IPS DF 19.7 (cell line): Measurements from ENCODE around the gene SH3BP2.
A peak's percentile ranks its signal among the peaks of the same experiment; 100 is the strongest.

Experiments
- DNase-seq: peaks from one replicate; pipeline ENCODE4 v3.0.0-alpha.2; 2013; ENCODE audit warnings: low read depth, low spot score

Gene SH3BP2

GRCh38 chr4:2856266-2856665 lies 63.4 kb downstream of the SH3BP2 start:
- DNase-seq, result no peak

GRCh38 chr4:2857349-2857927 lies 64.6 kb downstream of the SH3BP2 start:
- no peak for DNase-seq

- DNase-seq, result no peak
Observed at GRCh38 chr4:2858451-2859217, 65.7 kb downstream of the SH3BP2 start.

- DNase-seq, result no peak
Observed at GRCh38 chr4:2859514-2859913, 66.6 kb downstream of the SH3BP2 start.

DNA sequence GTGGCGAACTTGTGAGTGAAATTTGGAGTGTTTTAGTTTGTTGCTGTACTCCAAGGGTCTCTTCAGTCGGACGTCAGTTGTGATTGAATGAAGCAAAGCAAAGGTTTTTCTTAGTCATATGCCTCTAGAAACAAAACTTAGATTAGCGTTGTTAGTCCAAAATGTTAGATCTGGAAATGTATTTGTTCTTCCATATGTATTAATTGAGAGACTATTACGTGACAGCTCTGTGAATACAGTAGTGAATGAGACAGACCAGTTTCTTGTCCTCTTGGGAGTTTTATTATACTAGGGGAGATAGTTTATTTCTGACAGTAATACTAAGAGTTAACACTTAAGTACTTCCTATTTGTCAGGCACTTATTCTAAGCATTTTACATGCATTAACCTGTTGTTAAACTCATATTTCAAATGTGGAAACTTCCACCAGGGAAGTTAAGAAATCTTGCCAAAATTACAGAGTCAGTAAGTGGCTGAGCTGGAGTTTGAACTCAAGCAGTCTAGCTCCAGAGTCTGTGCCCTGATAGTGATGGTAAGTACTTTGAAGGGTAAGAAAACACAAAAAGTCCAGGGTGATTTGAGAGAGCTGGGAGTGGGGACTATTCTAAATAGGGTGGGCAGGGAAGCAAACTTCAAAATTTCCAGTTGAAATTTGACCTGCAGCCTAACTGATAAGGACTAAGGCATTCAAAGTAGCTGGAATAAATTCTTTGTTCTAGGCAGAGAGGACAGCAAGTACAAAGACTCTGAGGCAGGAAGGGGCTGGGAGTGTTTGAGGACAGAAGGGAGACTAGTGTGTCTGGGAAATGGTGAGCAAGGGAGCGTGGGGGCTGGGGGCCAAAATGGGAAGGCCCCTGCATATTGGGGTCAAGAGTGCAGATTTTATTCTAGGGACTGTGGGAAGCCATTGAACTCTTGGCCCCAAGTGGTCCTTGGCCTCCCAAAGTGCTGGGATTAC lies 67.8 kb downstream of the SH3BP2 start:
- DNase-seq, result no peak

DNA sequence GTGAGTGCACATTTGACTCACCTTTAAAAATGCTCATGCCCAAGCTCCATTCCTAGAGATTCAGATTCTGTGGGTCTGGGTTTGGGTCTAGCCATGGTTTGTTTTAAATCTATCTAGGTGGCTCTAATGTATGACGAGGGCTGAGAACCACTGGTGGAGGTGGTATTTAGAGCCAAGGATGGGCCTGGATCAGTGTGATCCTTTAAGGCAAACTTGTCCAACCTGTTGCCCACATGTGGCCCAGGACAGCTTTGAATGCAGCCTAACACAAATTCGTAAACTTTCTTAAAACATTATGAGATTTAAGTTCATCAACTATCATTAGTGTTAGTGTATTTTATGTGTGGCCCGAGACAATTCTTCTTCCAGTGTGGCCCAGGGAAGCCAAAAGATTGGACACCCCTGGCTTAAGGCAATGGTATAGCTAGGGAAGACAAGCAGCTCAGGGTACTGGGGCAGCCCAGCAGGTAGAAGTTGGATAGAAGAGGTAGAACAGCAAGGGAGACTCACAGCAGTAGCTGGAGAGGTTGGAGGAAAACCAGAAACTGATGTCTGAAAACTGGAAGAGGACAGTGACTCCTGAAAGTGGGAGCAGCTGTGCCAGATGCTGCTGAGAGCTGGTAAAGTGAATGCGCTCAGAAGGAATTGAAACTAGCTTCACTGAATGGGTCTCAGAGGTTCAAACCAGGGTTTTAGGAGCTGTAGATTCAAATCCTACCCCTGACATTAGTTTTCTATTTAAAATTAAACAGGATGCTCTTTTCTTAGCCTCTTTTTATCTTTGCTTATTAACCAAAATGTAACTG lies 68.9 kb downstream of the SH3BP2 start:
- no peak for DNase-seq

- peak; percentile 63 for DNase-seq
Observed at GRCh38 chr4:2862528-2862927, 69.6 kb downstream of the SH3BP2 start.

DNA sequence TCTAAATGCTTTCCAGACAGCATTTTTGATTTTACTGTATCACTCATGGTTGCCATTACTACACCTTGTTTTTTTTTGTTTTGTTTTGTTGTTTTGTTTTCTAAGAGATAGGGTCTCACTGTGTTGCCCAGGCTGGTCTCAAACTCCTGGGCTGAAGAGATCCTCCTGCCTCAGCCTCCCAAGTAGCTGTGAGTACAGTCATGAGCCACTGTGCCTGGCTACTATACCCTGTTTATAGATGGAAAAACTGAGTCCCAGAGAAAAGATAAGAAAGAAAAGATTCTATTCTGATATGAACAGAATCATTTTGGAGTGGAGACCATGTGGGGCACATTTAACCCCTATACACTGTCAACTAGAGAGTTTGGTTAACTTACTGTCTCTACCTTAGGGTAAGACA lies 70.8 kb downstream of the SH3BP2 start:
- no peak for DNase-seq

DNA sequence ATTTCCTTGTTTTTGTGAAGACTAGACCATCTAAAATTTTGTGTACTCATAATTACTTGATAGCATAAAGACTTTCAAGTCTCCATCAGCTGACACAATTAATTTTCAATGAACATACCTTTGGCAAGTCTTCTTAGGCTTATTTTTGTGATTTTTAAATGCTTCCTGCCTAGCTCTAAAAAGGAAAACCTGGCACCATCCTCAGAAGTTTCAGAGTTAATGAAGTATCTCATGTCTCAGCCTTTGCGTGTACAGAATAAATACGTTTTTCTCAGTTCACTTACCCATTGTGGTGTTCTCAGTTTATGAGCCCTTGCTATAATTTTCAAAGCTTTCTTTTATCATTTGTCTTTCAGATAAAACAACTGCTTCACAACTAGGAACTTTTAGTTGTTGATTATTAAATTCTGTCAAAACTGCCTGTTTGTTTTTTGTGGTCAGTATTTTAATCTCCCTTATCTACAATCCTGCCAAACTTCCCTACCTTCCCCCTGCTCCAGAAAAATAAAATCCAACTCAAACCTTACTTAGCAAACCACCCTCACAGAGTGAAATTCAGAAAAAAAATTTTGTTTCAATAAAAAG lies 72.4 kb downstream of the SH3BP2 start:
- DNase-seq, result no peak

GRCh38 chr4:2866160-2866861 lies 73.4 kb downstream of the SH3BP2 start:
- no peak for DNase-seq

DNA sequence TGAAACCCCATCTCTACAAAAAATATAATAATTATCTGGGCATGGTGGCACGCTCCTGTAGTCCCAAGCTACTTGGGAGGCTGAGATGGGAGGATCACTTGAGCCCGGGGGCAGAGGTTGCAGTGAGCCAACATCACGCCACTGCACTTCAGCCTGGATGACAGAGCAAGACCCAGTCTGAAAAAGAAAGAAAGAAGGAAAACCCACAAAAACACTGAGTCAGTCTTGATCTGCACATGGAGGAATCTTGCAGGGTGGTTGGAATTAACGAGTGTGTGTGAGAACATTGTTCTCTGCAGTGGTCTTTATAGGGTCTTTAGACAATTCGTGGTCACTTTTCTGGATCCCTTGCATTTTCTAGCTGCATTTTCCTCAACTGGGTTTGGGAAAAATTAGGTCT lies 74.0 kb downstream of the SH3BP2 start:
- no peak for DNase-seq

GRCh38 chr4:2867758-2868491 lies 75.0 kb downstream of the SH3BP2 start:
- no peak for DNase-seq

- DNase-seq, result no peak
Observed at GRCh38 chr4:2868877-2869487, 76.1 kb downstream of the SH3BP2 start.

DNA sequence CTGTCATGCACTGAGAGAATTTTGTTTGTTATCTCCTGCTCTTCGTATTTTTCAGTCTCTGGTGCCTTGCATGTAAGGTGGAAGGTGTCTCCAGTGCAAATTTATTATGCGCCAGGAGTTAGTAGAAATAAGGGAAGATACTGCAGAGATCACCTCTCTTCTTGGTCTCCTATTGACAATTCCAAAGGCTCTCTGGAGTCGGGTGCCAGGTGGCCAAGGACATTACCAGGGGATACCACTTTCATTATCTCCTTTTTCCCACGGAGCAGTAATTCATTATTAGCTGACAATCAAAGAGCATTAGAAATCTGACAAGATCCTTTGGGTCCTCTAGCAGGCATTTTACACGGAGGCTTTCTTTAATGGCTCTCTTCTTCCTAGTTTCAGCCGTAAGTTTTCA lies 76.8 kb downstream of the SH3BP2 start:
- no peak for DNase-seq

DNA sequence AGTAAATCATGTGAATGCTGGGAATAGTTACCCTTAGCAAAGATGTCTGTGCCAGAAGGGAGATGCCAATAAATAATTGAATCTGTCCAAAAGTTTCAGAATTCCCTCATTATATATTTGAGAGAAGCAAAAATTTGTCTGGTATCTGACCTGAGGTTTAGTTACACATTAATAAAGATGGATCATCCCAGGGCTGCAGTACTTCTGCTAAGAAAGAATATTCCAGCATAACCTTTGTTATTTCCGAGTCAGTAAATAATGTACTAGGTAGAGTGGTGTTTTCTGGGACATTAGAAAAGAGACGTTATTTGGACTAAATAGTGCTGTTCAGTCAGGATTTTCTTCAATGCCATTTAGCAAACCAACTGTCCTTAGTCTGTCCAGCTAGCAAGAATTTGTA lies 77.2 kb downstream of the SH3BP2 start:
- no peak for DNase-seq

- DNase-seq, result no peak
Observed at GRCh38 chr4:2871466-2871865, 78.6 kb downstream of the SH3BP2 start.

DNA sequence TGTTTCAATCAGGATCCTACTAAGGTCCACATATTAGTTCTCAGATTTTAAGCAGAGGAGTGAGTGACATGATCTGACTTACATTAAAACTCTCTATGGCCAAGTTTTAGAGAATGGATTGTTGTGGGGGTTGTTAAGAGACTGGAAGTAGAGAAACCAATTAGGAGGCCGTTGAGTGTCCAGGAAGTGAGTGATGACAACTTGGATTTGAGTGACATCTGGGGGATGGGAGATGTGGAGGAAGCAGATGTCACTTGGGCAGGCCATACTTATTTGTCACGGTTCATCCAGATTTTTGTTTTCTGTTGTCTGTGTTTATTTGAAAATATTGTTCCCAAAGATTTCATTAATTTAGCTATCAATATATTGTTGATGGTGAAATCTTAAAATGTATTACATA lies 79.0 kb downstream of the SH3BP2 start:
- DNase-seq, result no peak

DNA sequence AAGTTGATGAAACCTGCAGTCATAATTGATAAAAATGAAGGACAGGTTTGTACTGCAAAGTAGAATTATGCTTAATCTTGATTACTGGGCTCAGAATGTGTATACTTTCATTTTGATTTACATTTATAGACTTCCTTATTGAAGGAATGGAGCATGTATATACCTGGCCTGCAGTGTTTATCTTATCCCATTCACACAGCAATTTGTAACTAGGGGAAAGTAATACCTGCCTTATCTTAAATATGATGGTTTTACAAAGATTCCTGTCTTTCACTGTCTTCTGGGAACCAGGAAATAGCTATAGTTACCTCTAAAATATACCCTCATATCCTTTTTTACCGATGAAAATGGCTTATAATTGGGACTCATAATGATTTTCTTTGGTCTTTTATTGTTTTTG lies 80.4 kb downstream of the SH3BP2 start:
- DNase-seq, result no peak

DNA sequence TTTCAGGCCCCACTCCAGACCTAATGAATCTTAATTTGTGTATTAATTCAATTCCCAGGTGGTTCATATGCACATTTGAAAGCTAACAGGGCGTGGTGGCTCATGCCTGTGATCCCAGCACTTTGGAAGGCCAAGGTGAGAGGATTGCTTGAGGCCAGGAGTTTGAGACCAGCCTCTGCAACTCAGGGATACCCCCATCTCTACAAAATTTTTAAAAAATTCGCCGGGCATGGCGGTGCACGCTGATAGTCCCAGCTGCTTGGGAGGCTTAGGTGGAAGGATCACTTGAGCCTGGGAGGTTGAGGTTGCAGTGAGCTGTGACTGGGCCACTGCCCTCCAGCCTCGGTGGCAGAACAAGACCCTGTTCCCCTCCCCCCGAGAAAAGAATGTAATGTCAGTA lies 82.0 kb downstream of the SH3BP2 start:
- DNase-seq, result no peak
